Measurements from ENCODE around the gene BCL11B.

Gene BCL11B

GRCh38 chr14:99261912-99262787 is 9.8 kb downstream of the BCL11B start:
- CTCF ChIA-PET, result interaction anchor here (1.1 kb wide), 1 partner anchor 19 kb away, joined by 3 read pairs; no protein-coding TSS in a partner anchor

GRCh38 chr14:99260587-99261551 is 11.1 kb downstream of the BCL11B start:
- no peak for DNase-seq (ENCODE audit: extremely low spot score)
- TF ChIP-seq CTCF (IDR thresholded peaks at IDR 0.05; ENCODE audit: control extremely low read depth, extremely low read depth, low read depth, missing control alignments), result no peak
- CTCF ChIA-PET, result interaction anchor here (1.1 kb wide), 1 partner anchor 20 kb away, joined by 3 read pairs; no protein-coding TSS in a partner anchor
- POLR2A ChIA-PET, result no interaction called here

More at GRCh38 chr14:99261912-99262787, 9.8 kb downstream of the BCL11B start:
- POLR2A ChIA-PET, result no interaction called here
- no peak for DNase-seq (ENCODE audit: extremely low spot score)
- TF ChIP-seq CTCF (IDR thresholded peaks at IDR 0.05; ENCODE audit: control extremely low read depth, extremely low read depth, low read depth, missing control alignments), result no peak

- no peak for DNase-seq (ENCODE audit: extremely low spot score)
- no peak for TF ChIP-seq CTCF (IDR thresholded peaks at IDR 0.05; ENCODE audit: control extremely low read depth, extremely low read depth, low read depth, missing control alignments)
- POLR2A ChIA-PET, result no interaction called here
- CTCF ChIA-PET, result no interaction called here
Measured at GRCh38 chr14:99260116-99260515, 11.9 kb downstream of the BCL11B start.

GRCh38 chr14:99258876-99259726 is 12.9 kb downstream of the BCL11B start:
- ChIA-PET POLR2A (no interaction called here), CTCF (no interaction called here)
- no peak for DNase-seq (ENCODE audit: extremely low spot score)
- TF ChIP-seq CTCF (IDR thresholded peaks at IDR 0.05; ENCODE audit: control extremely low read depth, extremely low read depth, low read depth, missing control alignments), result no peak

- POLR2A ChIA-PET, result no interaction called here
- no peak for DNase-seq (ENCODE audit: extremely low spot score)
- CTCF ChIA-PET, result no interaction called here
- TF ChIP-seq CTCF (IDR thresholded peaks at IDR 0.05; ENCODE audit: control extremely low read depth, extremely low read depth, low read depth, missing control alignments), result no peak
Measured at GRCh38 chr14:99258341-99258861, 13.6 kb downstream of the BCL11B start.

Measured in GM10248 (cell line).